ENCODE results near the gene P4HA1.

Gene P4HA1

GRCh38 chr10:72976886-72977285, 119.8 kb downstream of the P4HA1 start:
- no peak for DNase-seq

Data from stimulated activated naive CD4-positive, alpha-beta T cell treated with Interleukin-2 at 50 U/mL for 16 hours (primary cell).